PC-9 (cell line): ENCODE results near the gene PDLIM5.

Source experiments
- EZH2 ChIP-seq: fragments of 200-600 bp; sonication (generic); IDR thresholded peaks from 2 replicates; pipeline ENCODE4 v1.8.0; 2017; ENCODE audit warnings: antibody characterized with exemption, low read depth
- TF ChIP-seq, protein P1 (sequence below): fragments of 200-600 bp; sonication (generic); conservative IDR thresholded peaks from 2 replicates; pipeline ENCODE4 v1.6.1; 2017; ENCODE audit warnings: mixed run types, antibody characterized with exemption, mild to moderate bottlenecking, moderate library complexity

DNA sequence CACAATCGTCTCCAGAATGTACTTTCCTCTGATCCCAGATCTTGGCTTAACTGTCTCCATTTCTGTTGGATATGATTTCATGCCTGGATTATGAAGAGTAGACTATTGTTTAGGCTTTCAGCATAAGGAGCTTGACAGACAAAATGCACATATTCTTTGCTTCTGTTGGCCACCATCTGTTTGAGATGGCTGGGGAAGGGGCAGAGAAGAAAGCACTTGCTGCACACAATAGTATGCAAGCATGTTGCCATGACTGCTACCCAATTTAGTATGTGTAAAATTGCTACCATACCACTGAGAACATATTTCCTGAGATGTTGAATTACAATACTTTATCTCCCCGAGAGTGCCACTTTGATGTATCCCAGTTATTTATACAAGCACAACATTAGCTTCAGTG is 178.1 kb downstream of the PDLIM5 start:
- TF ChIP-seq, protein P1, sequence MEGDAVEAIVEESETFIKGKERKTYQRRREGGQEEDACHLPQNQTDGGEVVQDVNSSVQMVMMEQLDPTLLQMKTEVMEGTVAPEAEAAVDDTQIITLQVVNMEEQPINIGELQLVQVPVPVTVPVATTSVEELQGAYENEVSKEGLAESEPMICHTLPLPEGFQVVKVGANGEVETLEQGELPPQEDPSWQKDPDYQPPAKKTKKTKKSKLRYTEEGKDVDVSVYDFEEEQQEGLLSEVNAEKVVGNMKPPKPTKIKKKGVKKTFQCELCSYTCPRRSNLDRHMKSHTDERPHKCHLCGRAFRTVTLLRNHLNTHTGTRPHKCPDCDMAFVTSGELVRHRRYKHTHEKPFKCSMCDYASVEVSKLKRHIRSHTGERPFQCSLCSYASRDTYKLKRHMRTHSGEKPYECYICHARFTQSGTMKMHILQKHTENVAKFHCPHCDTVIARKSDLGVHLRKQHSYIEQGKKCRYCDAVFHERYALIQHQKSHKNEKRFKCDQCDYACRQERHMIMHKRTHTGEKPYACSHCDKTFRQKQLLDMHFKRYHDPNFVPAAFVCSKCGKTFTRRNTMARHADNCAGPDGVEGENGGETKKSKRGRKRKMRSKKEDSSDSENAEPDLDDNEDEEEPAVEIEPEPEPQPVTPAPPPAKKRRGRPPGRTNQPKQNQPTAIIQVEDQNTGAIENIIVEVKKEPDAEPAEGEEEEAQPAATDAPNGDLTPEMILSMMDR: no peak
- TF ChIP-seq EZH2: no peak
